Body of pancreas (tissue), 4 donors: ENCODE measurements around the gene LPIN3.

ENCODE experiments used
- POLR2A ChIP-seq, 3 donors: fragments of 450-650 bp; IDR thresholded peaks; one replicate each; pipeline ENCODE4 v1.6.1; 2016; ENCODE audit warnings: antibody characterized with exemption in 3 of 3, mild to moderate bottlenecking in 2 of 3
- TF ChIP-seq, protein P1 (sequence below), 7 experiments: fragments of 450-650 bp in 4 of 7; fragments of 200-600 bp in 3 of 7; sonication (generic) in 3 of 7; IDR thresholded peaks; one replicate each; pipeline ENCODE4 v1.5.1; 2016 to 2019; ENCODE audit warnings: antibody characterized with exemption in 7 of 7

DNA sequence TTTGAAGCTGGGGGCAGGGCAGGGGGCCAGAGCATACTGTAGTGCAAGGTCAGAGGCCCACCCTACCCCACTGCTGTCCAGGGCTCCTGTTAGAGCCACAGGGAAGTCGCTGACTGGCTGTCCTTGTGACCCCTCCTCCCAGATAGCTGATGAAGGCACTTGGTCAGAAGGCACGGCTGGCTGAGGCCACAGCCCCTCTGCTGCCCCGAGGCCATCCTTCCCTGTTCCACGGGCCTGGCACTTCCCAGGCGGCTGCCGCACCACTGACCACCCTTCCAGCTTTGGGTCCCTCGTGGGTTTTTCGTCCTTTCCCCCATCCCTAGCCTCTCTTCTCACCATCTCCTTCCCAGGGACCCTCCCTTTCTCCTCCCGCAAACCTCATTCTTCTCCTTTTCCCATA is 35.2 kb downstream of the LPIN3 start:
- TF ChIP-seq, protein P1, sequence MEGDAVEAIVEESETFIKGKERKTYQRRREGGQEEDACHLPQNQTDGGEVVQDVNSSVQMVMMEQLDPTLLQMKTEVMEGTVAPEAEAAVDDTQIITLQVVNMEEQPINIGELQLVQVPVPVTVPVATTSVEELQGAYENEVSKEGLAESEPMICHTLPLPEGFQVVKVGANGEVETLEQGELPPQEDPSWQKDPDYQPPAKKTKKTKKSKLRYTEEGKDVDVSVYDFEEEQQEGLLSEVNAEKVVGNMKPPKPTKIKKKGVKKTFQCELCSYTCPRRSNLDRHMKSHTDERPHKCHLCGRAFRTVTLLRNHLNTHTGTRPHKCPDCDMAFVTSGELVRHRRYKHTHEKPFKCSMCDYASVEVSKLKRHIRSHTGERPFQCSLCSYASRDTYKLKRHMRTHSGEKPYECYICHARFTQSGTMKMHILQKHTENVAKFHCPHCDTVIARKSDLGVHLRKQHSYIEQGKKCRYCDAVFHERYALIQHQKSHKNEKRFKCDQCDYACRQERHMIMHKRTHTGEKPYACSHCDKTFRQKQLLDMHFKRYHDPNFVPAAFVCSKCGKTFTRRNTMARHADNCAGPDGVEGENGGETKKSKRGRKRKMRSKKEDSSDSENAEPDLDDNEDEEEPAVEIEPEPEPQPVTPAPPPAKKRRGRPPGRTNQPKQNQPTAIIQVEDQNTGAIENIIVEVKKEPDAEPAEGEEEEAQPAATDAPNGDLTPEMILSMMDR (IDR thresholded peaks at IDR 0.05) = no peak
- no peak for TF ChIP-seq POLR2A (IDR thresholded peaks at IDR 0.05)
